Stimulated activated CD4-positive, alpha-beta T cell treated with anti-CD3 and anti-CD28 coated beads, Interleukin-1b, Interleukin-23, amount 100 ng/mL, for 4 hours (primary cell): ENCODE data around the gene LRRC75A.
"Not testable (repeated sequence)": the region's sequence is repeated elsewhere in the genome, so short reads cannot be mapped to it uniquely, and the experiment has no call there.

Experiments used
- DNase-seq, 2 donors: peaks; one replicate each; pipeline ENCODE4 v3.0.0-alpha.2; 2020; ENCODE audit warnings: low read depth in 2 of 2

Gene LRRC75A

GRCh38 chr17:16432017-16432416 is 60.0 kb downstream of the LRRC75A start:
- no peak for DNase-seq

- DNase-seq = no peak
Observed at GRCh38 chr17:16430650-16431049, 61.3 kb downstream of the LRRC75A start.

GRCh38 chr17:16429083-16429482 is 62.9 kb downstream of the LRRC75A start:
- no peak for DNase-seq

GRCh38 chr17:16428098-16428882 is 63.7 kb downstream of the LRRC75A start:
- DNase-seq = peak; percentile 33 to 53

GRCh38 chr17:16427020-16427419 is 65.0 kb downstream of the LRRC75A start:
- DNase-seq = no peak

GRCh38 chr17:16425698-16426659 is 66.0 kb downstream of the LRRC75A start:
- DNase-seq = no peak

- DNase-seq = no peak
Observed at GRCh38 chr17:16425202-16425601, 66.8 kb downstream of the LRRC75A start.

GRCh38 chr17:16423226-16423872 is 68.6 kb downstream of the LRRC75A start:
- no peak for DNase-seq

GRCh38 chr17:16422416-16422815 is 69.6 kb downstream of the LRRC75A start:
- DNase-seq = no peak

GRCh38 chr17:16419929-16420271 is 72.1 kb downstream of the LRRC75A start:
- DNase-seq = no peak

- peak in 1 of 2 donors; percentile 56 for DNase-seq
Observed at GRCh38 chr17:16419074-16419928, 72.7 kb downstream of the LRRC75A start.

GRCh38 chr17:16418685-16419068 is 73.3 kb downstream of the LRRC75A start:
- DNase-seq = no peak

- DNase-seq = no peak
Observed at GRCh38 chr17:16417896-16418684, 73.9 kb downstream of the LRRC75A start.

GRCh38 chr17:16417399-16417798 is 74.6 kb downstream of the LRRC75A start:
- no peak for DNase-seq

GRCh38 chr17:16415031-16415924 is 76.7 kb downstream of the LRRC75A start, which contains the start of gene TRPV2:
TSS of gene TRPV2 (plus strand) at chr17:16415571. CDS start at chr17:16417669, 2,098 bp downstream.
- no peak for DNase-seq

GRCh38 chr17:16407911-16408588 is 83.9 kb downstream of the LRRC75A start:
- no peak for DNase-seq

GRCh38 chr17:16406742-16407674 is 85.0 kb downstream of the LRRC75A start:
- no peak for DNase-seq

GRCh38 chr17:16403847-16404246 is 88.1 kb downstream of the LRRC75A start:
- DNase-seq = not testable (repeated sequence)
